GM13977 (cell line): ENCODE data around the gene PDCD4.

Experiments used
- DNase-seq: peaks from one replicate; pipeline ENCODE4 v3.0.0; 2012; ENCODE audit warnings: low spot score
- CTCF ChIP-seq: IDR thresholded peaks from 2 replicates; pipeline ENCODE4 v1.5.1; 2012; ENCODE audit warnings: mild to moderate bottlenecking, control low read depth; ENCODE audit not compliant: insufficient read depth; ENCODE audit errors: extremely low read depth, missing control alignments
- in situ Hi-C: fragments of 300-500 bp; cut with MboI; formaldehyde crosslinking; loops from one replicate; pipeline ENCODE4 v1.12.0; 2022; ENCODE audit warnings: low sequenced_read_pairs, low pct_unique_long_range_greater_than_20kb, mixed read lengths, inconsistent platforms; ENCODE audit not compliant: unreplicated experiment

Gene PDCD4

GRCh38 chr10:110870823-110871297, 868 bp upstream of the PDCD4 start:
- in situ Hi-C loops = loop anchor here (10.0 kb wide), 1 partner anchor 66 kb away; no protein-coding TSS in a partner anchor
- TF ChIP-seq CTCF = no peak
- DNase-seq = no peak

- peak; percentile 48 for DNase-seq
- TF ChIP-seq CTCF = peak; percentile 31
Observed at GRCh38 chr10:110872145-110872983, 636 bp downstream of the PDCD4 start.

GRCh38 chr10:110872984-110873923, 1.5 kb downstream of the PDCD4 start:
- no peak for TF ChIP-seq CTCF
- DNase-seq = no peak
- in situ Hi-C loops = loop anchor here (10.0 kb wide), 1 partner anchor 68 kb away; no protein-coding TSS in a partner anchor

More at GRCh38 chr10:110872145-110872983, 636 bp downstream of the PDCD4 start:
- in situ Hi-C loops = loop anchor here (10.0 kb wide), 1 partner anchor 68 kb away; no protein-coding TSS in a partner anchor

- TF ChIP-seq CTCF = no peak
- in situ Hi-C loops = loop anchor here (10.0 kb wide), 1 partner anchor 69 kb away; no protein-coding TSS in a partner anchor
Observed at GRCh38 chr10:110873951-110874350, 2.2 kb downstream of the PDCD4 start.

GRCh38 chr10:110876000-110876399, 4.3 kb downstream of the PDCD4 start:
- no peak for DNase-seq
- TF ChIP-seq CTCF = no peak
- in situ Hi-C loops = loop anchor here (10.0 kb wide), 1 partner anchor 71 kb away; no protein-coding TSS in a partner anchor

More at GRCh38 chr10:110873951-110874350, 2.2 kb downstream of the PDCD4 start:
- DNase-seq = no peak

- TF ChIP-seq CTCF = no peak
Observed at GRCh38 chr10:110876788-110877187, 5.1 kb downstream of the PDCD4 start.

More at GRCh38 chr10:110876788-110877187, 5.1 kb downstream of the PDCD4 start:
- in situ Hi-C loops = loop anchor here (10.0 kb wide), 1 partner anchor 72 kb away; no protein-coding TSS in a partner anchor
- no peak for DNase-seq
